HFFc6 (cell line): ENCODE data around the gene MYO1G. TPM values are rescaled to one million over a fixed set of nuclear protein-coding genes. Genes with fewer than 3 reads are reported as not detected.
"Not testable (repeated sequence)": the region's sequence is repeated elsewhere in the genome, so short reads cannot be mapped to it uniquely, and the experiment has no call there.

Source experiments
- DNase-seq: peaks from one replicate; pipeline ENCODE4 v3.0.0-alpha.2; 2018
- H3K27ac Mint-ChIP-seq: 2 replicates; pipeline ENCODE4 v1.8.0; 2020; ENCODE audit warnings: mild to moderate bottlenecking, mixed read lengths
- H3K27me3 Mint-ChIP-seq: 2 replicates; pipeline ENCODE4 v1.8.0; 2021; ENCODE audit warnings: mild to moderate bottlenecking, moderate library complexity, mixed read lengths; ENCODE audit not compliant: insufficient read depth
- H3K36me3 Mint-ChIP-seq: 2 replicates; pipeline ENCODE4 v1.8.0; 2021; ENCODE audit warnings: low read depth, mixed read lengths
- H3K4me1 Mint-ChIP-seq: 2 replicates; pipeline ENCODE4 v1.8.0; 2020; ENCODE audit warnings: low read depth, mixed read lengths
- H3K4me3 Mint-ChIP-seq: 2 replicates; pipeline ENCODE4 v1.8.0; 2020; ENCODE audit warnings: mild to moderate bottlenecking, moderate library complexity, mixed read lengths
- H3K9me3 Mint-ChIP-seq: 2 replicates; pipeline ENCODE4 v1.8.0; 2020; ENCODE audit warnings: mild to moderate bottlenecking, mixed read lengths
- total RNA-seq, 6 experiments: library from RNA; stranded (reverse); fragmentation: NEBNext Ultra II Directional; extraction: Animal tissue kit (Norgen Biotek cat#: 25700); gene quantifications; 2 replicates in 1 of 6; 3 replicates in 5 of 6; pipeline ENCODE4 v1.2.3, GENCODE V29; 2021
- TF ChIP-seq, protein P1 (sequence below): fragments of 200-600 bp; sonication (generic); IDR thresholded peaks from 2 replicates; pipeline ENCODE4 v1.5.0; 2021; ENCODE audit warnings: antibody characterized with exemption, mild to moderate bottlenecking

Gene MYO1G
- total RNA-seq, 6 experiments from 2014 or later, result not detected

DNA sequence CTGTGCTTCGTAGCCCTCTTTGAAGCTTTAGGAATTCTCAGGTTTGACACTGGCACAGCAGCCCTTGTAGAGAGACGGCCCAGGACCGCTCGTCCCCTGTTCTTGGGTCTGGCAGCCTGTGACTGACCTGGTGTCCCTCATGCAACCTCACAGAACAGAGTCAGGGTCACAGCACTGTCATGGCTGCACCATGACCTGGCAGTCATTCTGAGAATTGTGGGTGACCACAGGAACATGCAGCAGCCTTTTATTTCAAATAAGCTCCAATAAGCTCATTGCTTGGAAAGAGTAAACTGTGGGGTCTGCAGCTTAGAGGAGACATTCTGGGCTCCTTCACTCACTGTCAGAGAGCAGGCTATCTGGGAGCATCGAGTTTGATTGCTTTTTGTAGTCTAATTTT is 42.5 kb downstream of the MYO1G start:
- no peak overlapping the region for H3K27ac Mint-ChIP-seq
- DNase-seq, result no peak
- no peaks in the 10 kb centered on the region for H3K4me1 Mint-ChIP-seq
- H3K9me3 Mint-ChIP-seq, result no peaks in the 10 kb centered on the region
- TF ChIP-seq, protein P1, sequence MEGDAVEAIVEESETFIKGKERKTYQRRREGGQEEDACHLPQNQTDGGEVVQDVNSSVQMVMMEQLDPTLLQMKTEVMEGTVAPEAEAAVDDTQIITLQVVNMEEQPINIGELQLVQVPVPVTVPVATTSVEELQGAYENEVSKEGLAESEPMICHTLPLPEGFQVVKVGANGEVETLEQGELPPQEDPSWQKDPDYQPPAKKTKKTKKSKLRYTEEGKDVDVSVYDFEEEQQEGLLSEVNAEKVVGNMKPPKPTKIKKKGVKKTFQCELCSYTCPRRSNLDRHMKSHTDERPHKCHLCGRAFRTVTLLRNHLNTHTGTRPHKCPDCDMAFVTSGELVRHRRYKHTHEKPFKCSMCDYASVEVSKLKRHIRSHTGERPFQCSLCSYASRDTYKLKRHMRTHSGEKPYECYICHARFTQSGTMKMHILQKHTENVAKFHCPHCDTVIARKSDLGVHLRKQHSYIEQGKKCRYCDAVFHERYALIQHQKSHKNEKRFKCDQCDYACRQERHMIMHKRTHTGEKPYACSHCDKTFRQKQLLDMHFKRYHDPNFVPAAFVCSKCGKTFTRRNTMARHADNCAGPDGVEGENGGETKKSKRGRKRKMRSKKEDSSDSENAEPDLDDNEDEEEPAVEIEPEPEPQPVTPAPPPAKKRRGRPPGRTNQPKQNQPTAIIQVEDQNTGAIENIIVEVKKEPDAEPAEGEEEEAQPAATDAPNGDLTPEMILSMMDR, result no peak
- H3K4me3 Mint-ChIP-seq, result no peak overlapping the region
- peaks cover 29% of the 10 kb centered on the region for H3K27me3 Mint-ChIP-seq
- H3K36me3 Mint-ChIP-seq, result no peaks in the 10 kb centered on the region

DNA sequence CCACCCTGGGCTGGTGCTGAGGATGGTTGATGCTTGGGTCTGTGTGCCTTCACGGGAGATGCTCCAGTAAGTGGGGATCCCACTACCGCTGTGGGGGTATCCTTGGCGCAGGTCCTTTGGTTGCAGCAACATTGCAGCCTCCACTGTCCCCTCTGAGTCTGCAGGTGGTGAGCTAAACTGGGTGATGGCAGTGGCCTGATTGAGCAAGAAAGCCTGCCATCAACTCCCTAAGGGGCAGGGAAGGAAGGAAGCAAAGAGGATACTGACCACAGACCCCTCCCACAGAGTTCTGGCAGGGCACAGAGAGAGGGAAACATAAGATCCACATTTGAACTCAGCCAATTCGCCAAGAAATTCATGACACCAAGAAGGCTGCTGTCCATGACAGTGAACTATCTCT is 43.2 kb downstream of the MYO1G start:
- TF ChIP-seq, protein P1, result no peak
- H3K9me3 Mint-ChIP-seq, result no peaks in the 10 kb centered on the region
- no peak overlapping the region for H3K4me3 Mint-ChIP-seq
- no peaks in the 10 kb centered on the region for H3K4me1 Mint-ChIP-seq
- peaks cover 29% of the 10 kb centered on the region for H3K27me3 Mint-ChIP-seq
- DNase-seq, result no peak
- no peak overlapping the region for H3K27ac Mint-ChIP-seq
- no peaks in the 10 kb centered on the region for H3K36me3 Mint-ChIP-seq

DNA sequence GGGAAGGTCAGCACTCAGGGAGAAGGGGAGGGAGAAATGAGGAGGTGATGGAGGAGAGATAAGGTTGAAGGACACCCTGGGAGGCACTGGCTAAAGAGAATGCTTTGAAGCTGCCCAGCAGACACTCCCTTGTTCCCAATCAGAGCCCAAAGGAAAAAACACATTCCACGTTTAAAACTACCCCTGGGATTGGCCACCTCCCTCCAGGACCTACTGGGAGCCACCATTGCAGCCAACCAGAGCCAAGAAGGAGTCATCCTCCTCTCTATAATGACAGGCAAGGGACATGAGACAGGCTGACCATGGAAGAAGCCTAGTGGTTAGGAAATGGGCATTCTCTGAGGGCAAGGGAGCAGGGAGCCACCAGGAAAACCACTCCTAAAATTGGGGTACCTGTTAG is 43.8 kb downstream of the MYO1G start:
- H3K4me3 Mint-ChIP-seq, result no peak overlapping the region
- TF ChIP-seq, protein P1, result no peak
- no peaks in the 10 kb centered on the region for H3K36me3 Mint-ChIP-seq
- no peak for DNase-seq
- no peaks in the 10 kb centered on the region for H3K4me1 Mint-ChIP-seq
- peaks cover under 1% of the 10 kb centered on the region; the same call in 1 of the 2 replicates for H3K9me3 Mint-ChIP-seq
- no peak overlapping the region for H3K27ac Mint-ChIP-seq
- peaks cover 29% of the 10 kb centered on the region for H3K27me3 Mint-ChIP-seq

DNA sequence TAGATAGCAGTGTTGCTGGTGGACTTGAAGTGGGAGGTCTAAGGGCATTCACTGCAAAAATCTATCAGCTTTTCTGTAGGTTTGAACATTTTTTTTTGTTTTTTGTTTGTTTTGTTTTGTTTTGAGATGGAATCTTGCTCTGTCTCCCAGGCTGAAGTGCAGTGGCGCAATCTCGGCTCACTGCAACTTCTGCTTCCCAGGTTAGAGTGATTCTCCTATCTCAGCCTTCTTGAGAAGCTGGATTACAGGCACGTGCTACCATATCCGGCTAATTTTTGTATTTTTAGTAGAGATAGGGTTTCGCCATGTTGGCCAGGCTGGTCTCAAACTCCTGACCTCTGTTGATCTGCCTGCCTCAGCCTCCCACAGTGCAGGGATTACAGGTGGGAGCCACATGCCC is 44.3 kb downstream of the MYO1G start:
- H3K4me1 Mint-ChIP-seq, DNase-seq, H3K27ac Mint-ChIP-seq, H3K4me3 Mint-ChIP-seq, H3K9me3 Mint-ChIP-seq, H3K36me3 Mint-ChIP-seq: not testable (repeated sequence)
- H3K27me3 Mint-ChIP-seq, result peaks cover 29% of the 10 kb centered on the region

DNA sequence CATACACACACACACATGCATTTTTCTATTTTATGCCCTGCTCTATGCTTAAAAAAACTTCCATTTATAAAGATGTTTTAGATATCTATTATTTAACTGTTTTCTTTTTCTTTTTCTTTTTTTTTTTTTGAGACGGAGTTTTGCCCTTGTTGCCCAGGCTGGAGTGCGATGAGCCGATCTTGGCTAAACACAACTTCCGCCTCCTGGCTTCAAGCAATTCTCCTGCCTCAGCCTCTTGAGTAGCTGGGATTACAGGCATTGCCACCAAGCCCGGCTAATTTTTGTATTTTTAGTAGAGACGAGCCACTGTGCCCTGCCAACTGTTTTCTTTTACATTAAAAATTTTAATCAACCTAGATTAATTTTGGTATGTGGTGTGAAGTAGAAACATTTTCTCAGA is 47.9 kb downstream of the MYO1G start:
- no peaks in the 10 kb centered on the region for H3K4me1 Mint-ChIP-seq
- H3K27me3 Mint-ChIP-seq, result peaks cover 28% of the 10 kb centered on the region
- no peak overlapping the region for H3K4me3 Mint-ChIP-seq
- no peaks in the 10 kb centered on the region for H3K36me3 Mint-ChIP-seq
- TF ChIP-seq, protein P1, result no peak
- no peak for DNase-seq
- H3K27ac Mint-ChIP-seq, result no peak overlapping the region
- peaks cover 4% of the 10 kb centered on the region; the same call in 1 of the 2 replicates for H3K9me3 Mint-ChIP-seq

DNA sequence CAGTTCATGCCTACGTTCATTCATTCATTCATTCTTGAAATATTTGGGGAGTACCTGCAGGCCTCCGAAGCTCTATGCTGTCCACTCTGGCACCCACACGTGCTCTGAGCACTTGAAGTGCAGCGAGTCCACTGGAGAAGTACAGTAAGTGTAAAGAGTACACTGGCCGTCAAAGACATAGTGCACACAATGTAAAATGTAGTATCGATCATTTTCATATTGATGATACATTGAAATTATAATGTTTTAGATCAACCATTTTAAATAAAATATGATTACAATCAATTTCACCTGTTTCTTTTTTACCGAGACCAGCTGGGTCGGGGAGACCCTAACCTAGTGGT is 56.5 kb downstream of the MYO1G start:
- no peak overlapping the region for H3K27ac Mint-ChIP-seq
- peaks cover 3% of the 10 kb centered on the region for H3K27me3 Mint-ChIP-seq
- no peak overlapping the region for H3K4me3 Mint-ChIP-seq
- TF ChIP-seq, protein P1, result peak; percentile 70
- H3K9me3 Mint-ChIP-seq, result no peaks in the 10 kb centered on the region
- H3K36me3 Mint-ChIP-seq, result no peaks in the 10 kb centered on the region
- H3K4me1 Mint-ChIP-seq, result no peaks in the 10 kb centered on the region
- no peak for DNase-seq
